ENCODE measurements around the gene IMPA2.

The IMPA2 gene

GRCh38 chr18:11983592-11983991, 2.3 kb downstream of the IMPA2 start:
- H3K36me3 ChIP-seq (ENCODE audit: insufficient read depth, low read length), result no peaks in the 10 kb centered on the region
- H3K4me2 ChIP-seq (ENCODE audit: low read depth, low read length, poor library complexity, severe bottlenecking), result peak overlapping the region; percentile 88
- TF ChIP-seq EZH2phosphoT487 (IDR thresholded peaks at IDR 0.05; ENCODE audit: borderline replicate concordance), result no peak
- no peak for TF ChIP-seq CTCF (conservative IDR thresholded peaks at IDR 0.05; ENCODE audit: low read length)
- H3K27me3 ChIP-seq (ENCODE audit: insufficient read depth, low read length, poor library complexity, severe bottlenecking), result no peaks in the 10 kb centered on the region
- no peaks in the 10 kb centered on the region for H3F3A ChIP-seq (ENCODE audit: low read depth)
- no peaks in the 10 kb centered on the region for H3K9me3 ChIP-seq (ENCODE audit: insufficient read depth, low read depth, low read length)
- H3K4me1 ChIP-seq (ENCODE audit: insufficient read depth, low read length, poor library complexity, severe bottlenecking), result peaks cover 10% of the 10 kb centered on the region
- H3K9me2 ChIP-seq (replicated peaks; ENCODE audit: low read depth, low read length), result no peaks in the 10 kb centered on the region
- no peaks in the 10 kb centered on the region for H3K79me2 ChIP-seq (ENCODE audit: insufficient read depth, low read length)
- no peak overlapping the region for H2AFZ ChIP-seq (ENCODE audit: low read length)
- H3K9ac ChIP-seq (ENCODE audit: low read depth, low read length, poor library complexity, severe bottlenecking), result no peak overlapping the region
- no peak overlapping the region for H3K4me3 ChIP-seq (ENCODE audit: low read length, poor library complexity, severe bottlenecking)
- H4K20me1 ChIP-seq (ENCODE audit: insufficient read depth, low read length, poor library complexity, severe bottlenecking), result no peaks in the 10 kb centered on the region

- H3K9ac ChIP-seq (ENCODE audit: low read depth, low read length, poor library complexity, severe bottlenecking), result no peak overlapping the region
- H2AFZ ChIP-seq (ENCODE audit: low read length), result no peak overlapping the region
- no peaks in the 10 kb centered on the region for H3K9me3 ChIP-seq (ENCODE audit: insufficient read depth, low read depth, low read length)
- H3K9me2 ChIP-seq (replicated peaks; ENCODE audit: low read depth, low read length), result no peaks in the 10 kb centered on the region
- H3K4me1 ChIP-seq (ENCODE audit: insufficient read depth, low read length, poor library complexity, severe bottlenecking), result peaks cover 10% of the 10 kb centered on the region
- H3K36me3 ChIP-seq (ENCODE audit: insufficient read depth, low read length), result no peaks in the 10 kb centered on the region
- TF ChIP-seq EZH2phosphoT487 (IDR thresholded peaks at IDR 0.05; ENCODE audit: borderline replicate concordance), result no peak
- no peak for TF ChIP-seq CTCF (conservative IDR thresholded peaks at IDR 0.05; ENCODE audit: low read length)
- no peaks in the 10 kb centered on the region for H4K20me1 ChIP-seq (ENCODE audit: insufficient read depth, low read length, poor library complexity, severe bottlenecking)
- no peaks in the 10 kb centered on the region for H3F3A ChIP-seq (ENCODE audit: low read depth)
- no peaks in the 10 kb centered on the region for H3K79me2 ChIP-seq (ENCODE audit: insufficient read depth, low read length)
- no peak overlapping the region for H3K4me3 ChIP-seq (ENCODE audit: low read length, poor library complexity, severe bottlenecking)
- H3K27me3 ChIP-seq (ENCODE audit: insufficient read depth, low read length, poor library complexity, severe bottlenecking), result no peaks in the 10 kb centered on the region
- peak overlapping the region; percentile 88 for H3K4me2 ChIP-seq (ENCODE audit: low read depth, low read length, poor library complexity, severe bottlenecking)
These were observed 2.8 kb downstream of the IMPA2 start for GRCh38 chr18:11984091-11984490.

GRCh38 chr18:11985586-11985985, 4.3 kb downstream of the IMPA2 start:
- Histone ChIP-seq H4K20me1 (ENCODE audit: insufficient read depth, low read length, poor library complexity, severe bottlenecking) (no peaks in the 10 kb centered on the region), H2AFZ (ENCODE audit: low read length) (no peak overlapping the region), H3K9ac (ENCODE audit: low read depth, low read length, poor library complexity, severe bottlenecking) (no peak overlapping the region), H3K9me3 (ENCODE audit: insufficient read depth, low read depth, low read length) (no peaks in the 10 kb centered on the region), H3K79me2 (ENCODE audit: insufficient read depth, low read length) (no peaks in the 10 kb centered on the region), H3K27me3 (ENCODE audit: insufficient read depth, low read length, poor library complexity, severe bottlenecking) (no peaks in the 10 kb centered on the region), H3K9me2 (replicated peaks; ENCODE audit: low read depth, low read length) (no peaks in the 10 kb centered on the region), H3F3A (ENCODE audit: low read depth) (no peaks in the 10 kb centered on the region), H3K4me1 (ENCODE audit: insufficient read depth, low read length, poor library complexity, severe bottlenecking) (peaks cover 10% of the 10 kb centered on the region), H3K36me3 (ENCODE audit: insufficient read depth, low read length) (no peaks in the 10 kb centered on the region), H3K4me2 (ENCODE audit: low read depth, low read length, poor library complexity, severe bottlenecking) (no peak overlapping the region), H3K4me3 (ENCODE audit: low read length, poor library complexity, severe bottlenecking) (no peak overlapping the region)
- TF ChIP-seq CTCF (conservative IDR thresholded peaks at IDR 0.05; ENCODE audit: low read length), result no peak
- TF ChIP-seq EZH2phosphoT487 (IDR thresholded peaks at IDR 0.05; ENCODE audit: borderline replicate concordance), result no peak
